IMR-90 (cell line): ENCODE data around the gene CSH2. TPM values are rescaled to one million over a fixed set of nuclear protein-coding genes. Genes with fewer than 3 reads are reported as not detected.

Experiments used
- ATAC-seq: fragments of 200-7000 bp; cut with Tn5 transposase; 2 replicates; pipeline ENCODE4 v1.9.1; 2020; ENCODE audit warnings: low read depth, mild to moderate bottlenecking, moderate library complexity
- BruUV-seq: library from RNA; stranded (reverse); fragments of 400-500 nt; replicated peaks from 2 replicates; lab custom pipeline; 2021; lab: Mats Ljungman, UMichigan
- CTCF ChIA-PET: fragments of 300-600 bp; formaldehyde crosslinking; extraction: SDS; loops from one replicate; lab custom pipeline; 2021; ENCODE audit warnings: antibody characterized with exemption; lab: Yijun Ruan, JAX
- POLR2A ChIA-PET: fragments of 300-600 bp; sonication (Branson Sonifier 250); formaldehyde crosslinking; loops from one replicate; lab custom pipeline; 2022; ENCODE audit warnings: antibody characterized with exemption; ENCODE audit not compliant: unreplicated experiment; lab: Charles Lee
- DNase-seq: peaks from one replicate; pipeline ENCODE4 v3.0.0; 2013
- H2AFZ ChIP-seq: replicated peaks from 2 replicates; pipeline ENCODE3; 2013; ENCODE audit warnings: low read length, mild to moderate bottlenecking; ENCODE audit not compliant: poor library complexity
- H2AK5ac ChIP-seq: 2 replicates; pipeline ENCODE4 v1.6.1; 2013; ENCODE audit warnings: low read depth, low read length, inconsistent platforms
- H2AK9ac ChIP-seq: replicated peaks from 2 replicates; pipeline ENCODE3; 2013; ENCODE audit warnings: mild to moderate bottlenecking, low read depth, low read length, moderate library complexity; ENCODE audit not compliant: poor library complexity
- H2BK120ac ChIP-seq: 2 replicates; pipeline ENCODE4 v1.6.1; 2013; ENCODE audit warnings: low read depth, low read length, inconsistent platforms
- H2BK15ac ChIP-seq: 3 replicates; pipeline ENCODE4 v1.6.1; 2013; ENCODE audit warnings: low read depth, low read length, inconsistent platforms
- H2BK20ac ChIP-seq: 2 replicates; pipeline ENCODE4 v1.6.1; 2013; ENCODE audit warnings: low read depth, mild to moderate bottlenecking, inconsistent platforms, low read length, moderate library complexity
- H2BK5ac ChIP-seq: 2 replicates; pipeline ENCODE4 v1.6.1; 2013; ENCODE audit warnings: mild to moderate bottlenecking, low read depth, low read length, inconsistent platforms; ENCODE audit not compliant: poor library complexity, severe bottlenecking
- H3K14ac ChIP-seq: replicated peaks from 2 replicates; pipeline ENCODE4 v1.6.1; 2013; ENCODE audit warnings: low read depth, low read length, inconsistent platforms
- H3K18ac ChIP-seq: 2 replicates; pipeline ENCODE4 v1.6.1; 2013; ENCODE audit warnings: low read depth, low read length, control low read depth
- H3K23ac ChIP-seq: 2 replicates; pipeline ENCODE4 v1.6.1; 2013; ENCODE audit warnings: low read depth, low read length, inconsistent platforms
- H3K27ac ChIP-seq: 2 replicates; pipeline ENCODE4 v1.5.1; 2013; ENCODE audit warnings: mild to moderate bottlenecking, control low read depth, low read length; ENCODE audit not compliant: insufficient read depth
- H3K27me3 ChIP-seq: 2 replicates; pipeline ENCODE4 v1.6.1; 2013; ENCODE audit warnings: low read length; ENCODE audit not compliant: control insufficient read depth, insufficient read depth
- H3K36me3 ChIP-seq: 2 replicates; pipeline ENCODE4 v1.6.1; 2013; ENCODE audit warnings: low read length, mixed read lengths; ENCODE audit not compliant: control insufficient read depth, insufficient read depth
- H3K4ac ChIP-seq: 2 replicates; pipeline ENCODE4 v1.6.1; 2013; ENCODE audit warnings: low read depth, low read length, inconsistent platforms
- H3K4me1 ChIP-seq: 2 replicates; pipeline ENCODE4 v1.6.1; 2013; ENCODE audit warnings: low read length, mixed read lengths; ENCODE audit not compliant: control insufficient read depth, insufficient read depth
- H3K4me2 ChIP-seq: 2 replicates; pipeline ENCODE4 v1.6.1; 2013; ENCODE audit warnings: low read depth, mild to moderate bottlenecking, control low read depth, low read length, moderate library complexity
- H3K4me3 ChIP-seq: 2 replicates; pipeline ENCODE4 v1.5.1; 2013; ENCODE audit warnings: low read depth, mild to moderate bottlenecking, control low read depth, low read length, moderate library complexity; ENCODE audit not compliant: insufficient read depth
- H3K56ac ChIP-seq: 2 replicates; pipeline ENCODE4 v1.6.1; 2013; ENCODE audit warnings: low read length, inconsistent platforms; ENCODE audit not compliant: insufficient read depth; ENCODE audit errors: extremely low read depth
- H3K79me1 ChIP-seq, 2 experiments: 2 replicates each; pipeline ENCODE4 v1.6.1; 2013; ENCODE audit warnings: low read length in 2 of 2, inconsistent platforms in 1 of 2, low read depth in 1 of 2
- H3K9ac ChIP-seq: 2 replicates; pipeline ENCODE4 v1.6.1; 2013; ENCODE audit warnings: low read depth, low read length, control low read depth
- H3K9me1 ChIP-seq: 2 replicates; pipeline ENCODE4 v1.6.1; 2013; ENCODE audit warnings: low read length, inconsistent platforms; ENCODE audit not compliant: insufficient read depth
- H3K9me3 ChIP-seq: 2 replicates; pipeline ENCODE4 v1.6.1; 2013; ENCODE audit warnings: low read length; ENCODE audit not compliant: control insufficient read depth, insufficient read depth
- H4K20me1 ChIP-seq: 2 replicates; pipeline ENCODE4 v1.6.1; 2013; ENCODE audit warnings: low read length, inconsistent platforms; ENCODE audit not compliant: insufficient read depth
- H4K5ac ChIP-seq: 2 replicates; pipeline ENCODE4 v1.6.1; 2013; ENCODE audit warnings: mild to moderate bottlenecking, low read depth, low read length, control low read depth
- H4K8ac ChIP-seq, 2 experiments: 2 replicates each; pipeline ENCODE4 v1.6.1; 2013; ENCODE audit warnings: low read depth in 2 of 2, low read length in 2 of 2, control low read depth in 1 of 2, inconsistent platforms in 1 of 2
- H4K91ac ChIP-seq: 2 replicates; pipeline ENCODE4 v1.6.1; 2013; ENCODE audit warnings: low read depth, low read length, inconsistent platforms; ENCODE audit not compliant: insufficient read depth
- BHLHE40 ChIP-seq: fragments of 150-350 bp; IDR thresholded peaks from 2 replicates; pipeline ENCODE4 v1.6.1; 2016; ENCODE audit warnings: mild to moderate bottlenecking, low read depth, low read length
- CEBPB ChIP-seq: IDR thresholded peaks from 2 replicates; pipeline ENCODE4 v1.6.1; 2012; ENCODE audit warnings: low read depth, low read length, improper control_type of control experiment
- CHD1 ChIP-seq: IDR thresholded peaks from 2 replicates; pipeline ENCODE4 v1.6.1; 2012; ENCODE audit warnings: low read depth, low read length, improper control_type of control experiment
- CTCF ChIP-seq: conservative IDR thresholded peaks from 2 replicates; pipeline ENCODE4 v1.5.1; 2012; ENCODE audit warnings: mild to moderate bottlenecking, low read depth, low read length, improper control_type of control experiment
- FOS ChIP-seq: fragments of 150-350 bp; IDR thresholded peaks from 2 replicates; pipeline ENCODE4 v1.6.1; 2016; ENCODE audit warnings: low read depth, low read length
- MAFK ChIP-seq: IDR thresholded peaks from 2 replicates; pipeline ENCODE4 v1.6.1; 2012; ENCODE audit warnings: low read depth, low read length, improper control_type of control experiment
- MAZ ChIP-seq: IDR thresholded peaks from 2 replicates; pipeline ENCODE4 v1.6.1; 2012; ENCODE audit warnings: low read depth, mild to moderate bottlenecking, low read length, improper control_type of control experiment, moderate library complexity, borderline replicate concordance
- MXI1 ChIP-seq: IDR thresholded peaks from 2 replicates; pipeline ENCODE4 v1.6.1; 2012; ENCODE audit warnings: low read depth, mild to moderate bottlenecking, low read length, moderate library complexity, borderline replicate concordance
- NFE2L2 ChIP-seq: fragments of 150-350 bp; IDR thresholded peaks from 2 replicates; pipeline ENCODE4 v1.6.1; 2016; ENCODE audit warnings: low read depth, mild to moderate bottlenecking, low read length
- POLR2A ChIP-seq: IDR thresholded peaks from 2 replicates; pipeline ENCODE4 v1.6.1; 2012; ENCODE audit warnings: mild to moderate bottlenecking, low read depth, low read length
- RAD21 ChIP-seq: IDR thresholded peaks from 2 replicates; pipeline ENCODE4 v1.6.1; 2012; ENCODE audit warnings: low read length, improper control_type of control experiment
- RCOR1 ChIP-seq: IDR thresholded peaks from 2 replicates; pipeline ENCODE4 v1.6.1; 2012; ENCODE audit warnings: mild to moderate bottlenecking, low read length, improper control_type of control experiment; ENCODE audit not compliant: insufficient replicate concordance
- RFX5 ChIP-seq: IDR thresholded peaks from 2 replicates; pipeline ENCODE4 v1.8.0; 2012; ENCODE audit warnings: low read depth, mild to moderate bottlenecking, low read length, moderate library complexity
- SMC3 ChIP-seq: fragments of 150-350 bp; IDR thresholded peaks from 2 replicates; pipeline ENCODE4 v1.6.1; 2016; ENCODE audit warnings: low read depth, mild to moderate bottlenecking, antibody characterized with exemption, low read length, moderate library complexity
- USF2 ChIP-seq: fragments of 150-350 bp; IDR thresholded peaks from 2 replicates; pipeline ENCODE4 v1.6.1; 2017; ENCODE audit warnings: mild to moderate bottlenecking, antibody characterized with exemption, low read length, low read depth
- WGBS, 2 experiments: methylation state at CpG; one replicate each; pipeline versions ENCODE4 v1.1.5 to v1.1.7; 2013; ENCODE audit warnings: missing lambda C conversion rate in 2 of 2; ENCODE audit not compliant: insufficient read length in 1 of 2; ENCODE audit errors: extremely low coverage in 2 of 2; 5-methylcytosine and 5-hydroxymethylcytosine counted together
- dilution Hi-C: fragments of 300-500 bp; cut with HindIII; formaldehyde crosslinking; loops from one replicate; pipeline ENCODE4 v1.14.3; 2018; ENCODE audit warnings: low sequenced_read_pairs; ENCODE audit not compliant: unreplicated experiment
- in situ Hi-C: fragments of 300-500 bp; cut with MboI; formaldehyde crosslinking; loops from 3 replicates; pipeline ENCODE4 v1.14.3; 2019; ENCODE audit warnings: low sequenced_read_pairs, inconsistent platforms, mixed read lengths
- intact Hi-C: fragments of 100-400 bp; cut with micrococcal nuclease; formaldehyde crosslinking; loops from 2 replicates; pipeline ENCODE4 v1.10.0; 2022
- polyA plus RNA-seq, 3 experiments: library from polyadenylated mRNA; depleted of rRNA; stranded (reverse); fragments of >200 nt; gene quantifications; 2 replicates each; pipeline ENCODE4 v1.2.3, GENCODE V29; 2012; ENCODE audit warnings: low replicate concordance in 1 of 3
- total RNA-seq: library from RNA; depleted of rRNA; stranded (reverse); fragments of >200 nt; gene quantifications from 2 replicates; pipeline ENCODE4 v1.2.3, GENCODE V29; 2012

Gene CSH2
- total and polyA plus RNA-seq, 2 of the 4 experiments (the other 2 are of a cell fraction) = not detected

GRCh38 chr17:63836811-63837210 lies 36.7 kb downstream of the CSH2 start:
- WGBS, 2 experiments = 98% methylated on average over 6 of the region's 7 CpGs; no CpG with 5 or more reads in 1 of the 2 experiments
- peaks cover 56% of the 10 kb centered on the region for H4K20me1 ChIP-seq
- no peak overlapping the region for H3K4ac ChIP-seq
- ATAC-seq (no peak), DNase-seq (no peak)
- H3K9me3 ChIP-seq = no peaks in the 10 kb centered on the region
- peaks cover 12 to 82% of the 10 kb centered on the region in 2 experiments; a peak in 3 of 4 replicates for H3K79me1 ChIP-seq
- no peak overlapping the region for H2AK5ac ChIP-seq
- intact Hi-C loops = no loop called here
- H3K9me1 ChIP-seq = peaks cover 12% of the 10 kb centered on the region
- no peak overlapping the region for H3K14ac ChIP-seq
- TF ChIP-seq MXI1 (no peak), CEBPB (no peak), RFX5 (no peak), NFE2L2 (no peak), POLR2A (no peak), RCOR1 (no peak), RAD21 (no peak), USF2 (no peak), BHLHE40 (no peak), CHD1 (no peak), MAZ (no peak), FOS (no peak), CTCF (no peak), MAFK (no peak), SMC3 (no peak)
- H4K5ac ChIP-seq = no peak overlapping the region
- no peak overlapping the region for H2AFZ ChIP-seq
- H3K23ac ChIP-seq = no peak overlapping the region
- ChIA-PET CTCF (no interaction called here), POLR2A (interaction anchor here (0.5 kb wide), 1 partner anchor 8 kb away, joined by 3 read pairs; no protein-coding TSS in a partner anchor)
- in situ Hi-C loops = no loop called here
- H3K9ac ChIP-seq = no peak overlapping the region
- dilution Hi-C loops = no loop called here
- H3K56ac ChIP-seq = no peak overlapping the region
- H3K36me3 ChIP-seq = peaks cover 43% of the 10 kb centered on the region
- H2BK5ac ChIP-seq = no peak overlapping the region
- no peak overlapping the region for H3K4me3 ChIP-seq
- H2BK20ac ChIP-seq = no peak overlapping the region
- BruUV-seq = no TSS peak
- no peak overlapping the region for H3K4me2 ChIP-seq
- no peak overlapping the region for H2BK15ac ChIP-seq
- peaks cover 21% of the 10 kb centered on the region for H3K4me1 ChIP-seq
- H3K18ac ChIP-seq = no peak overlapping the region
- no peak overlapping the region for H2BK120ac ChIP-seq
- no peak overlapping the region for H3K27ac ChIP-seq
- H3K27me3 ChIP-seq = no peaks in the 10 kb centered on the region
- no peak overlapping the region for H4K91ac ChIP-seq
- H2AK9ac ChIP-seq = no peak overlapping the region
- no peak overlapping the region for H4K8ac ChIP-seq
